HepG2 (cell line): ENCODE data around the gene THSD8. TPM values are rescaled to one million over a fixed set of nuclear protein-coding genes. Genes with fewer than 3 reads are reported as not detected.

Experiments
- ATAC-seq: fragments of 200-7000 bp; cut with Tn5 transposase; 3 replicates; pipeline ENCODE4 v1.9.1; 2020; ENCODE audit warnings: mild to moderate bottlenecking, moderate library complexity
- BruUV-seq: library from RNA; stranded (reverse); fragments of 400-500 nt; replicated peaks from 2 replicates; lab custom pipeline; 2021; lab: Mats Ljungman, UMichigan
- CTCF ChIA-PET: fragments of 300-600 bp; formaldehyde crosslinking; extraction: SDS; loops from one replicate; lab custom pipeline; 2021; ENCODE audit warnings: low total read pairs, inconsistent platforms, low intra/inter-chr PET ratio; lab: Yijun Ruan, JAX
- POLR2A ChIA-PET: fragments of 350-600 bp; sonication (Branson Sonifier 250); formaldehyde crosslinking; loops from one replicate; lab custom pipeline; 2020; ENCODE audit warnings: antibody characterized with exemption, inconsistent platforms; lab: Yijun Ruan, JAX
- DNase-seq: peaks from one replicate; pipeline ENCODE4 v3.0.0-alpha.2; 2015; ENCODE audit warnings: low spot score
- FAIRE-seq: peaks from 3 replicates; lab custom pipeline; 2011; peaks lifted over from hg19 to GRCh38; lab: Jason Lieb, UNC
- H2AFZ ChIP-seq: one replicate; pipeline ENCODE4 v1.6.1; 2011; ENCODE audit warnings: low read length, inconsistent platforms
- H3K27ac ChIP-seq: fragments of 300-600 bp; 3 replicates; pipeline ENCODE4 v1.8.0; 2011; ENCODE audit warnings: mixed run types, mild to moderate bottlenecking, mixed read lengths, low read length, inconsistent platforms; ENCODE audit not compliant: insufficient read depth; ENCODE audit errors: extremely low read length
- H3K27me3 ChIP-seq, 2 experiments: fragments of 200-600 bp in 1 of 2; 2 replicates in 1 of 2; 3 replicates in 1 of 2; pipeline versions ENCODE4 v1.6.0 to v1.8.0; 2011; ENCODE audit warnings: low read length in 2 of 2, mild to moderate bottlenecking in 2 of 2, moderate library complexity in 2 of 2, inconsistent platforms in 1 of 2; ENCODE audit not compliant: insufficient read depth in 2 of 2, control insufficient read depth in 1 of 2
- H3K36me3 ChIP-seq, 2 experiments: fragments of 200-600 bp in 1 of 2; replicated peaks in 1 of 2; 2 replicates in 1 of 2; 3 replicates in 1 of 2; pipeline versions ENCODE4 v1.5.1 to v1.8.0; 2011; ENCODE audit warnings: low read length in 2 of 2, inconsistent platforms in 1 of 2; ENCODE audit not compliant: insufficient read depth in 2 of 2, control insufficient read depth in 1 of 2
- H3K4me1 ChIP-seq: 2 replicates; pipeline ENCODE4 v1.5.1; 2012; ENCODE audit warnings: low read length, inconsistent platforms; ENCODE audit not compliant: insufficient read depth
- H3K4me2 ChIP-seq: 2 replicates; pipeline ENCODE4 v1.6.0; 2011; ENCODE audit warnings: low read depth, low read length, inconsistent platforms
- H3K4me3 ChIP-seq, 3 experiments: fragments of 200-600 bp in 1 of 3; sonication (generic), shearing (Covaris generic) in 1 of 3; replicated peaks in 1 of 3; 2 replicates each; pipeline ENCODE4 v1.5.1; 2011 to 2016; ENCODE audit warnings: low read length in 3 of 3, inconsistent platforms in 2 of 3, low read depth in 2 of 3, mild to moderate bottlenecking in 2 of 3, control low read depth in 1 of 3, mixed read lengths in 1 of 3; ENCODE audit not compliant: insufficient read depth in 1 of 3
- H3K79me2 ChIP-seq: one replicate; pipeline ENCODE4 v1.6.1; 2011; ENCODE audit warnings: low read length, inconsistent platforms; ENCODE audit not compliant: insufficient read depth
- H3K9ac ChIP-seq: 2 replicates; pipeline ENCODE4 v1.6.0; 2011; ENCODE audit warnings: mild to moderate bottlenecking, low read depth, low read length, inconsistent platforms; ENCODE audit not compliant: insufficient read depth
- H3K9me3 ChIP-seq: 2 replicates; pipeline ENCODE4 v1.5.1; 2012; ENCODE audit warnings: mild to moderate bottlenecking, low read length
- H4K20me1 ChIP-seq: 2 replicates; pipeline ENCODE4 v1.6.0; 2011; ENCODE audit warnings: inconsistent platforms, mild to moderate bottlenecking, low read length, moderate library complexity; ENCODE audit not compliant: insufficient read depth
- NKX3-1 ChIP-seq: sonication (generic); formaldehyde crosslinking; IDR thresholded peaks from 2 replicates; pipeline ENCODE4 v1.5.0; 2020; ENCODE audit warnings: missing genetic modification reagents
- PAWR ChIP-seq: sonication (generic); formaldehyde crosslinking; IDR thresholded peaks from 2 replicates; pipeline ENCODE4 v1.4.0; 2020; ENCODE audit warnings: missing genetic modification reagents, mild to moderate bottlenecking, borderline replicate concordance
- PAX8 ChIP-seq: sonication (generic); formaldehyde crosslinking; IDR thresholded peaks from 2 replicates; pipeline ENCODE4 v1.8.0; 2022; ENCODE audit warnings: mild to moderate bottlenecking, missing genetic modification reagents, borderline replicate concordance
- SNAI1 ChIP-seq: sonication (generic); formaldehyde crosslinking; IDR thresholded peaks from 2 replicates; pipeline ENCODE4 v1.5.0; 2020; ENCODE audit warnings: mild to moderate bottlenecking, missing genetic modification reagents, borderline replicate concordance
- SRSF1 ChIP-seq: fragments of 200-400 bp; formaldehyde crosslinking; optimal IDR thresholded peaks from 2 replicates; pipeline ENCODE3; 2017; ENCODE audit warnings: mild to moderate bottlenecking, low read depth, low read length, moderate library complexity
- TBX2 ChIP-seq: sonication (generic); formaldehyde crosslinking; IDR thresholded peaks from 2 replicates; pipeline ENCODE4 v1.5.0; 2020; ENCODE audit warnings: missing genetic modification reagents, mild to moderate bottlenecking, borderline replicate concordance
- ZIK1 ChIP-seq: sonication (generic); formaldehyde crosslinking; IDR thresholded peaks from 2 replicates; pipeline ENCODE4 v1.5.0; 2020; ENCODE audit warnings: mild to moderate bottlenecking, low read depth, missing genetic modification reagents, borderline replicate concordance
- ZNF232 ChIP-seq: sonication (generic); formaldehyde crosslinking; IDR thresholded peaks from 2 replicates; pipeline ENCODE4 v1.4.0; 2020; ENCODE audit warnings: missing genetic modification reagents, borderline replicate concordance
- ZNF501 ChIP-seq: sonication (generic); formaldehyde crosslinking; IDR thresholded peaks from 2 replicates; pipeline ENCODE4 v1.5.1; 2020; ENCODE audit warnings: mild to moderate bottlenecking, moderate library complexity, missing genetic modification reagents
- ZNF775 ChIP-seq: sonication (generic); formaldehyde crosslinking; IDR thresholded peaks from 2 replicates; pipeline ENCODE4 v1.4.0; 2020; ENCODE audit warnings: missing genetic modification reagents, mild to moderate bottlenecking, moderate library complexity, borderline replicate concordance
- WGBS: methylation state at CpG from one replicate; pipeline ENCODE4 v1.1.6; 2017; ENCODE audit warnings: low lambda C conversion rate; 5-methylcytosine and 5-hydroxymethylcytosine counted together
- in situ Hi-C: cut with HindIII; loops from 2 replicates; pipeline ENCODE4 v1.10.0; 2017; ENCODE audit warnings: low pct_unique_long_range_greater_than_20kb; ENCODE audit not compliant: extremely low pct_ligation_motif_present
- intact Hi-C: fragments of 100-400 bp; cut with micrococcal nuclease; formaldehyde crosslinking; loops from one replicate; pipeline ENCODE4 v1.10.0; 2022; ENCODE audit not compliant: unreplicated experiment
- polyA plus RNA-seq, 8 experiments: library from polyadenylated mRNA; depleted of rRNA in 3 of 8; stranded (reverse) in 7 of 8; unstranded in 1 of 8; fragments of >200 nt; fragmentation: Illumina TruSeq in 4 of 8; extraction: Trizol in 4 of 8; gene quantifications; 2 replicates each; pipeline versions ENCODE4 v1.2.1 to v1.2.3, GENCODE V29; 2011 to 2016; ENCODE audit warnings: low read depth in 4 of 8, missing spikeins in 1 of 8, mixed read lengths in 1 of 8; ENCODE audit not compliant: insufficient read depth in 1 of 8
- total RNA-seq, 5 experiments: library from RNA; depleted of rRNA; stranded (reverse); fragments of >200 nt; fragmentation: Illumina TruSeq; extraction: Trizol; gene quantifications; 2 replicates each; pipeline ENCODE4 v1.2.3, GENCODE V29; 2016; ENCODE audit warnings: low read depth in 1 of 5
- TF ChIP-seq, protein P1 (sequence below): sonication (generic); formaldehyde crosslinking; IDR thresholded peaks from 2 replicates; pipeline ENCODE4 v1.5.0; 2020; ENCODE audit warnings: mild to moderate bottlenecking, missing genetic modification reagents

The THSD8 gene
- total and polyA plus RNA-seq, 2 of the 13 experiments (the other 11 are each of a cell fraction or from before 2014, with no cell fraction given) = 4.8 to 14.9 TPM

DNA sequence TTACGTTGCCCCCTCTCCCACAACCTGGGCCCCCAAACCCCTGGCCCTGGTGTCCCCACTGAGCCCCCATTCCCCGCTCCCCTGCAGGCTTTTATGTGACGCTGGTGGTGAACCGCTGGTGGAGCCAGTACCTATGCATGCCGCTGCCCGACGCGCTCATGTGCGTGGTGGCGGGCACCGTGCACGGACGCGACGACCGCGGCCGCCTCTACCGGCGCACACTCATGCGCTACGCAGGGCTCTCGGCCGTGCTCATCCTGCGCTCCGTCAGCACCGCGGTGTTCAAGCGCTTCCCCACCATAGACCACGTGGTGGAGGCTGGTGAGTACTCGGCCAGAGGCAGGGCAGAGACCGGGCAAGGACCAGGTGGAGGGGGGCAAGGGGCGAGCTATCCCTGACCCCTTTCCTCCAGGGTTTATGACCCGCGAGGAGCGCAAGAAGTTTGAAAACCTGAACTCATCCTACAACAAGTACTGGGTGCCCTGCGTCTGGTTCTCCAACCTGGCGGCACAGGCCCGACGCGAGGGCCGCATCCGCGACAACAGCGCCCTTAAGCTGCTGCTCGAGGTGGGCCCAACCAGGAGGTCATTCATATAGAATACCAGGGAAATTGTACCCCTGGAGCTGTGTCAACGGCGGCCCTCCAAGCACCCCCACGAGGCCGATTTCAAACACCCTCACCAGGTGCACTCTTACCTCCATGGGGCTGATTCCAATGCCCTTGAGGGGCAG, 47.2 kb upstream of the THSD8 start:
- ChIA-PET POLR2A (no interaction called here), CTCF (no interaction called here)
- Histone ChIP-seq H3K9me3 (no peaks in the 10 kb centered on the region), H3K79me2 (no peaks in the 10 kb centered on the region), H4K20me1 (no peaks in the 10 kb centered on the region), H3K4me3 (no peak overlapping the region), H3K4me2 (no peak overlapping the region), H2AFZ (no peak overlapping the region), H3K27me3 (peaks cover 2 to 34% of the 10 kb centered on the region in 2 experiments), H3K27ac (no peak overlapping the region), H3K9ac (no peak overlapping the region), H3K4me1 (peaks cover 34% of the 10 kb centered on the region), H3K36me3 (no peaks in the 10 kb centered on the region)
- 70% methylated on average over 17 of the region's 50 CpGs for WGBS
- FAIRE-seq (no peak), DNase-seq (no peak), ATAC-seq (no peak)
- intact Hi-C loops (no loop called here), in situ Hi-C loops (loop anchor here (5.0 kb wide), 1 partner anchor 42 kb away; no protein-coding TSS in a partner anchor)
- TF ChIP-seq ZIK1 (CRISPR knock-in tag) (no peak), SRSF1 (no peak), ZNF501 (no peak), ZNF232 (CRISPR knock-in tag) (no peak), NKX3-1 (CRISPR knock-in tag) (no peak), PAX8 (CRISPR knock-in tag) (no peak), TBX2 (CRISPR knock-in tag) (no peak), SNAI1 (CRISPR knock-in tag) (no peak), PAWR (CRISPR knock-in tag) (no peak), ZNF775 (CRISPR knock-in tag) (no peak)
- TF ChIP-seq, protein P1, sequence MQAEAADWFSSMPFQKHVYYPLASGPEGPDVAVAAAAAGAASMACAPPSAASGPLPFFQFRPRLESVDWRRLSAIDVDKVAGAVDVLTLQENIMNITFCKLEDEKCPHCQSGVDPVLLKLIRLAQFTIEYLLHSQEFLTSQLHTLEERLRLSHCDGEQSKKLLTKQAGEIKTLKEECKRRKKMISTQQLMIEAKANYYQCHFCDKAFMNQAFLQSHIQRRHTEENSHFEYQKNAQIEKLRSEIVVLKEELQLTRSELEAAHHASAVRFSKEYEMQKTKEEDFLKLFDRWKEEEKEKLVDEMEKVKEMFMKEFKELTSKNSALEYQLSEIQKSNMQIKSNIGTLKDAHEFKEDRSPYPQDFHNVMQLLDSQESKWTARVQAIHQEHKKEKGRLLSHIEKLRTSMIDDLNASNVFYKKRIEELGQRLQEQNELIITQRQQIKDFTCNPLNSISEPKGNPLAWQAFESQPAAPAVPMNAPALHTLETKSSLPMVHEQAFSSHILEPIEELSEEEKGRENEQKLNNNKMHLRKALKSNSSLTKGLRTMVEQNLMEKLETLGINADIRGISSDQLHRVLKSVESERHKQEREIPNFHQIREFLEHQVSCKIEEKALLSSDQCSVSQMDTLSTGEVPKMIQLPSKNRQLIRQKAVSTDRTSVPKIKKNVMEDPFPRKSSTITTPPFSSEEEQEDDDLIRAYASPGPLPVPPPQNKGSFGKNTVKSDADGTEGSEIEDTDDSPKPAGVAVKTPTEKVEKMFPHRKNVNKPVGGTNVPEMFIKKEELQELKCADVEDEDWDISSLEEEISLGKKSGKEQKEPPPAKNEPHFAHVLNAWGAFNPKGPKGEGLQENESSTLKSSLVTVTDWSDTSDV (CRISPR knock-in tag) = no peak
- no TSS peak for BruUV-seq
